Upper lobe of left lung (tissue), 4 donors: ENCODE data around the gene HOGA1.

Experiments
- CTCF ChIP-seq, 6 experiments: fragments of 450-650 bp in 4 of 6; fragments of 200-600 bp in 2 of 6; sonication (generic) in 2 of 6; IDR thresholded peaks; one replicate each; pipeline ENCODE4 v1.5.1; 2016 to 2019; ENCODE audit warnings: antibody characterized with exemption in 6 of 6
- POLR2A ChIP-seq, 4 donors: fragments of 450-650 bp; IDR thresholded peaks; one replicate each; pipeline ENCODE4 v1.5.1; 2016 to 2017; ENCODE audit warnings: antibody characterized with exemption in 4 of 4, mild to moderate bottlenecking in 2 of 4

- TF ChIP-seq POLR2A (IDR thresholded peaks at IDR 0.05) (no peak), CTCF (IDR thresholded peaks at IDR 0.05) (no peak)
These were observed 27.3 kb downstream of the HOGA1 start for GRCh38 chr10:97611473-97611872.
